GM18867 (cell line): ENCODE results near the gene NMT1.
A peak's percentile ranks its signal among the peaks of the same experiment; 100 is the strongest.

Source experiments
- ATAC-seq: cut with Tn5 transposase; IDR thresholded peaks from one replicate; pipeline ENCODE4 v1.9.1; 2021; ENCODE audit warnings: mild to moderate bottlenecking, moderate library complexity; ENCODE audit not compliant: unreplicated experiment

The NMT1 gene

GRCh38 chr17:45132572-45133463, 71.7 kb downstream of the NMT1 start:
- ATAC-seq, result peak; percentile 32

- ATAC-seq, result peak; percentile 70
Observed at GRCh38 chr17:45135192-45135977, 74.3 kb downstream of the NMT1 start, which contains the start of gene ACBD4. ACBD4 (plus strand) TSS chr17:45135687; CDS start chr17:45136145, 458 bp downstream.

- ATAC-seq, result no peak
Observed at GRCh38 chr17:45135978-45136791, 75.1 kb downstream of the NMT1 start.

GRCh38 chr17:45136846-45137560, 75.9 kb downstream of the NMT1 start:
- no peak for ATAC-seq

GRCh38 chr17:45137561-45138305, 76.6 kb downstream of the NMT1 start:
- ATAC-seq, result no peak

GRCh38 chr17:45138911-45139532, 77.9 kb downstream of the NMT1 start:
- ATAC-seq, result no peak

- ATAC-seq, result no peak
Observed at GRCh38 chr17:45139533-45139920, 78.4 kb downstream of the NMT1 start.

- ATAC-seq, result no peak
Observed at GRCh38 chr17:45143094-45143670, 82.1 kb downstream of the NMT1 start.

- ATAC-seq, result no peak
Observed at GRCh38 chr17:45143767-45144198, 82.7 kb downstream of the NMT1 start.

GRCh38 chr17:45144199-45145034, 83.3 kb downstream of the NMT1 start:
- no peak for ATAC-seq

- ATAC-seq, result no peak
Observed at GRCh38 chr17:45145035-45145389, 83.9 kb downstream of the NMT1 start.

- ATAC-seq, result no peak
Observed at GRCh38 chr17:45146166-45146565, 85.0 kb downstream of the NMT1 start.

GRCh38 chr17:45146592-45146889, 85.4 kb downstream of the NMT1 start:
- ATAC-seq, result no peak

- ATAC-seq, result no peak
Observed at GRCh38 chr17:45146890-45147580, 85.9 kb downstream of the NMT1 start.

GRCh38 chr17:45147581-45148182, 86.6 kb downstream of the NMT1 start:
- ATAC-seq, result no peak

- peak; percentile 69 for ATAC-seq
Observed at GRCh38 chr17:45148183-45149036, 87.3 kb downstream of the NMT1 start, which contains the start of gene HEXIM1. HEXIM1 (plus strand) TSS chr17:45148475; CDS start chr17:45149191, 716 bp downstream.
